ENCODE data around the gene KEAP1. TPM values are rescaled to one million over a fixed set of nuclear protein-coding genes. Genes with fewer than 3 reads are reported as not detected.

The KEAP1 gene
- total and polyA plus RNA-seq, 9 of the 15 experiments (the other 6 are each of a cell fraction or from before 2014, with no cell fraction given): 2.1 to 95.6 (median 64.3) TPM

DNA sequence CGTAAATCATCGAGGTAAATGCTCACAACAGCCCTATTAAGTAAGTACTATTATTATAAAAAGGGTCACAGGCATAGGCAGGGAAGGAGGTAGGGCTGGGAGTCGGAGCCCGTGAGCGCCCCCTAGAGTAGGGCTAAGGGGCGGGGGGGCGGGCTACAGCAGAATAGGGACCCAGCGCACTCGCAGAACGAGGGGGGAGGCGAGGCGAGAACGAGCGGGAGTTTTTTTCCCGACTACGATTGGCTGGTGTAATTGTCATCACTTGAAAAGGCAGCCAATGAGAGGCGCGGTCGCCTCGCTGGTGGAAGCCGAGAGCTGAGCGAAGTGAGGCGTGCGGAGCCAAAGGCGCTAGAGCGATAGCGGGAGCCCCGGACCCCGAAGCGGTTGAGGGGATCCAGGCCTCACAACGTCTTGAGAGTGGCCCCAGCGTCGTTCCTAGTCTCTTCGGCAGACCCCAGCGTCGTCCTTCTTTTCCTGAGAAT lies 24.2 kb downstream of the KEAP1 start (continued):
- TF ChIP-seq, protein P1, sequence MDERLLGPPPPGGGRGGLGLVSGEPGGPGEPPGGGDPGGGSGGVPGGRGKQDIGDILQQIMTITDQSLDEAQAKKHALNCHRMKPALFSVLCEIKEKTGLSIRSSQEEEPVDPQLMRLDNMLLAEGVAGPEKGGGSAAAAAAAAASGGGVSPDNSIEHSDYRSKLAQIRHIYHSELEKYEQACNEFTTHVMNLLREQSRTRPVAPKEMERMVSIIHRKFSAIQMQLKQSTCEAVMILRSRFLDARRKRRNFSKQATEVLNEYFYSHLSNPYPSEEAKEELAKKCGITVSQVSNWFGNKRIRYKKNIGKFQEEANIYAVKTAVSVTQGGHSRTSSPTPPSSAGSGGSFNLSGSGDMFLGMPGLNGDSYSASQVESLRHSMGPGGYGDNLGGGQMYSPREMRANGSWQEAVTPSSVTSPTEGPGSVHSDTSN (CRISPR knock-in tag; IDR thresholded peaks at IDR 0.05; ENCODE audit: low read depth): no peak
- TF ChIP-seq, protein P1 (tag; conservative IDR thresholded peaks at IDR 0.05; ENCODE audit: low read depth): no peak
- no peak for TF ChIP-seq ZNF668 (CRISPR knock-in tag; IDR thresholded peaks at IDR 0.05)
- peak; percentile 58; the same call in 1 of the 2 replicates for TF ChIP-seq MBD2 (IDR thresholded peaks at IDR 0.05; ENCODE audit: borderline replicate concordance, low read depth)
- no peak for TF ChIP-seq LARP7 (IDR thresholded peaks at IDR 0.05)
- no peak for TF ChIP-seq SMAD1 (IDR thresholded peaks at IDR 0.05; ENCODE audit: low read depth, low read length, partially characterized antibody)
- no peak for TF ChIP-seq BACH1 (tag; IDR thresholded peaks at IDR 0.05)
- TF ChIP-seq PTBP1 (IDR thresholded peaks at IDR 0.05; ENCODE audit: low read depth, low read length): no peak
- TF ChIP-seq NR1H2 (CRISPR knock-in tag; IDR thresholded peaks at IDR 0.05): no peak
- TF ChIP-seq LCOR (CRISPR knock-in tag; IDR thresholded peaks at IDR 0.05): no peak
- TF ChIP-seq, protein P2, sequence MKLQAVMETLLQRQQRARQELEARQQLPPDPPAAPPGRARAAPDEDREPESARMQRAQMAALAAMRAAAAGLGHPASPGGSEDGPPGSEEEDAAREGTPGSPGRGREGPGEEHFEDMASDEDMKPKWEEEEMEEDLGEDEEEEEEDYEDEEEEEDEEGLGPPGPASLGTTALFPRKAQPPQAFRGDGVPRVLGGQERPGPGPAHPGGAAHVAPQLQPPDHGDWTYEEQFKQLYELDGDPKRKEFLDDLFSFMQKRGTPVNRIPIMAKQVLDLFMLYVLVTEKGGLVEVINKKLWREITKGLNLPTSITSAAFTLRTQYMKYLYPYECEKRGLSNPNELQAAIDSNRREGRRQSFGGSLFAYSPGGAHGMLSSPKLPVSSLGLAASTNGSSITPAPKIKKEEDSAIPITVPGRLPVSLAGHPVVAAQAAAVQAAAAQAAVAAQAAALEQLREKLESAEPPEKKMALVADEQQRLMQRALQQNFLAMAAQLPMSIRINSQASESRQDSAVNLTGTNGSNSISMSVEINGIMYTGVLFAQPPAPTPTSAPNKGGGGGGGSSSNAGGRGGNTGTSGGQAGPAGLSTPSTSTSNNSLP (IDR thresholded peaks at IDR 0.05; ENCODE audit: borderline replicate concordance, low read depth, low read length): no peak
- TF ChIP-seq HDAC2 (IDR thresholded peaks at IDR 0.05): no peak
- no peak for TF ChIP-seq ZNF217 (CRISPR knock-in tag; IDR thresholded peaks at IDR 0.05)
- TF ChIP-seq, protein P3, sequence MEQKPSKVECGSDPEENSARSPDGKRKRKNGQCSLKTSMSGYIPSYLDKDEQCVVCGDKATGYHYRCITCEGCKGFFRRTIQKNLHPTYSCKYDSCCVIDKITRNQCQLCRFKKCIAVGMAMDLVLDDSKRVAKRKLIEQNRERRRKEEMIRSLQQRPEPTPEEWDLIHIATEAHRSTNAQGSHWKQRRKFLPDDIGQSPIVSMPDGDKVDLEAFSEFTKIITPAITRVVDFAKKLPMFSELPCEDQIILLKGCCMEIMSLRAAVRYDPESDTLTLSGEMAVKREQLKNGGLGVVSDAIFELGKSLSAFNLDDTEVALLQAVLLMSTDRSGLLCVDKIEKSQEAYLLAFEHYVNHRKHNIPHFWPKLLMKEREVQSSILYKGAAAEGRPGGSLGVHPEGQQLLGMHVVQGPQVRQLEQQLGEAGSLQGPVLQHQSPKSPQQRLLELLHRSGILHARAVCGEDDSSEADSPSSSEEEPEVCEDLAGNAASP (IDR thresholded peaks at IDR 0.05): no peak
- TF ChIP-seq ZNF431 (CRISPR knock-in tag; IDR thresholded peaks at IDR 0.05): no peak
- TF ChIP-seq NRF1 (conservative IDR thresholded peaks at IDR 0.05 in 1 of 2, IDR thresholded peaks at IDR 0.05 in 1 of 2): peak; percentile 60 to 68
- no peak for TF ChIP-seq HLTF (IDR thresholded peaks at IDR 0.05)
- no peak for TF ChIP-seq POLR3G (IDR thresholded peaks at IDR 0.05; ENCODE audit: extremely low read depth, insufficient read length, insufficient replicate concordance)

All from K562 (cell line).